Measurements from ENCODE around the gene CBARP.
A peak's percentile ranks its signal among the peaks of the same experiment; 100 is the strongest.

The CBARP gene

DNA sequence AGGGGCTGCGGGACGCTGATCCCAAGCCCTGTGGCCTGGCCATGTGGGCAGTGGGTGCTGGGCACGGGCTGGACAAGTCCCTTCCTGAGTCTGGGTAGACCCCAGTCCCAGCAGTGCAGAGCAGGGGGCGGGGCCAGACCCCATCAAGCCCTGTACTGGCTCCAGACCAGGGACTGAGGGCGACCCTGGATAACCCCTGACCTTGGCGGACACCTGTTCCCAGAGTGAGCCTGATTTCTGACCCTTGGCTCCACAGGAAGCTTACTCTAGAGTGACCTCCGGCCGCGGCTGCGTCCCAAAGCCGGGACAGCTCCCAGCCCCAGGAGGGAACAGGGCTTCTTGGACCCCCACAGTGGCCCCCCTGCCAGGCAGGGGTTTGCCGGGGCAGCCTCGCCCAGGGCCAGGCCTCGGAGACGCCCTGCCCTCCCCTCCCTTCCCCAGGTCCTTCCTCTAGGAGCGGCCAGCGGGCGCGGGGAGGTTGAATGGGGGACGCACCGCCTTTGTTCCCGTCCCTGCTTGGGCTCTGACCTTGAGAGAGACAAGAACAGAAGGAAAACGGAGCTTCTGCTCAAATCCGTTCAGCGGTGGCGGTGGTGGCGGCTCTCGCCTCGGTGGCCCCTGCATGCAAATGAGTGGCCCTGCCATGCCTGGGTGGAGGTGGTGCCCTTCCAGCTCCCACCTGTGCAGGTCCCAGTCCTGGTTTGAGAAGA, 45.6 kb upstream of the CBARP start:
- H3K4me3 ChIP-seq (ENCODE audit: low read depth, low read length) = no peak overlapping the region
- ChIA-PET CTCF (interaction anchor here (0.8 to 1.7 kb wide), 3 partner anchors 17 to 39 kb away, joined by 3 to 7 read pairs (median 5); no protein-coding TSS in a partner anchor), POLR2A (interaction anchor here (0.6 to 3.3 kb wide), 6 partner anchors 8 to 166 kb away, joined by 3 to 25 read pairs (median 4); partner anchors contain the start of genes CIRBP and FAM174C)

DNA sequence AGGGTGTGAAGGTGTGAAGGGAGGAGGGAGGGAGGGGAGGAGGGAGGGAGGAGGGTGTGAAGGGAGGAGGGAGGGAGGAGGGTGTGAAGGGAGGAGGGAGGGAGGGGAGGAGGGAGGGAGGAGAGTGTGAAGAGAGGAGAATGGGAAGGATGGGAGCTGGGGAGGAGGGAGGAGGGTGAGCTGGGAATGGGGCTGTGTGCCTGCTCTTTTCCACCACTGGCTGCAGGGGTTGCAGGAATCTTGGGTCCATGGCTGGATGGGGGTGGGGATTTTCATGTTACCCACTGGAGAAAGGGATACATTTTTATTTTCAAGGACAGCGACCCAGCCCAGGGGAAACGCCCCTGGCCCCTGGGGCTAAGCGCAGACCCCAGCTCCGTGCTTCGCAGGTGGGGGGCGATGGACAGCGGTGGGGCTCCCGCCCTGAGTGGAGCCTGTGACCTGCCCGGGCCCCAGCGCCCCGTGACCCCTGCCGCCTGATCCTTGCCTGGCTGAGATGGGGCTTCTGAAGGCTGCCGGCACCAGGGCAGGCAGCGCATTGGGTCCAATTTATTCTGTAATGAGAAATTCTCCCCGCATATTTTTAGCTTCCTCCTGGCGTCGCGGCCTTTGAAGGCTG, 44.9 kb upstream of the CBARP start:
- Histone ChIP-seq H3K4me1 (ENCODE audit: control insufficient read depth, insufficient read depth, low read length) (peaks cover 5% of the 10 kb centered on the region), H3K27ac (ENCODE audit: extremely low read depth, low read depth, low read length) (no peak overlapping the region), H3K4me3 (ENCODE audit: low read depth, low read length) (no peak overlapping the region), H3K9me3 (ENCODE audit: control insufficient read depth, insufficient read depth, low read depth, low read length) (no peaks in the 10 kb centered on the region), H3K36me3 (ENCODE audit: control insufficient read depth in 2 of 2, insufficient read depth in 1 of 2, low read length in 2 of 2) (peaks cover 0 to 24% of the 10 kb centered on the region in 2 experiments; a peak in 1 of 3 replicates)
- CTCF ChIA-PET = interaction anchor here (1.5 kb wide), 1 partner anchor 38 kb away, joined by 5 read pairs; no protein-coding TSS in a partner anchor
- POLR2A ChIA-PET = interaction anchor here (0.6 to 3.3 kb wide), 4 partner anchors 9 to 166 kb away, joined by 3 to 25 read pairs (median 5); partner anchors contain the start of gene CIRBP
- TF ChIP-seq ZNF146 (tag by site-specific recombination; IDR thresholded peaks at IDR 0.05) (no peak), KLF8 (tag by site-specific recombination; IDR thresholded peaks at IDR 0.05) (0 out of 2 replicates have a peak, but pooled peaks have one; percentile 16), ZNF274 (IDR thresholded peaks at IDR 0.05; ENCODE audit: low read length) (no peak), ZNF274 (tag by site-specific recombination; IDR thresholded peaks at IDR 0.05; ENCODE audit: borderline replicate concordance) (no peak), ZNF48 (tag by site-specific recombination; IDR thresholded peaks at IDR 0.05) (no peak), ZSCAN30 (tag by site-specific recombination; IDR thresholded peaks at IDR 0.05) (no peak), HOXD13 (CRISPR knock-in tag; IDR thresholded peaks at IDR 0.05; ENCODE audit: borderline replicate concordance) (no peak), ZNF133 (tag by site-specific recombination; IDR thresholded peaks at IDR 0.05) (no peak), ZNF174 (tag by site-specific recombination; IDR thresholded peaks at IDR 0.05) (no peak)
- TF ChIP-seq, protein P1, sequence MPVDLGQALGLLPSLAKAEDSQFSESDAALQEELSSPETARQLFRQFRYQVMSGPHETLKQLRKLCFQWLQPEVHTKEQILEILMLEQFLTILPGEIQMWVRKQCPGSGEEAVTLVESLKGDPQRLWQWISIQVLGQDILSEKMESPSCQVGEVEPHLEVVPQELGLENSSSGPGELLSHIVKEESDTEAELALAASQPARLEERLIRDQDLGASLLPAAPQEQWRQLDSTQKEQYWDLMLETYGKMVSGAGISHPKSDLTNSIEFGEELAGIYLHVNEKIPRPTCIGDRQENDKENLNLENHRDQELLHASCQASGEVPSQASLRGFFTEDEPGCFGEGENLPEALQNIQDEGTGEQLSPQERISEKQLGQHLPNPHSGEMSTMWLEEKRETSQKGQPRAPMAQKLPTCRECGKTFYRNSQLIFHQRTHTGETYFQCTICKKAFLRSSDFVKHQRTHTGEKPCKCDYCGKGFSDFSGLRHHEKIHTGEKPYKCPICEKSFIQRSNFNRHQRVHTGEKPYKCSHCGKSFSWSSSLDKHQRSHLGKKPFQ (tag by site-specific recombination; IDR thresholded peaks at IDR 0.05) = 0 out of 2 replicates have a peak, but pooled peaks have one; percentile 24
- TF ChIP-seq, protein P2, sequence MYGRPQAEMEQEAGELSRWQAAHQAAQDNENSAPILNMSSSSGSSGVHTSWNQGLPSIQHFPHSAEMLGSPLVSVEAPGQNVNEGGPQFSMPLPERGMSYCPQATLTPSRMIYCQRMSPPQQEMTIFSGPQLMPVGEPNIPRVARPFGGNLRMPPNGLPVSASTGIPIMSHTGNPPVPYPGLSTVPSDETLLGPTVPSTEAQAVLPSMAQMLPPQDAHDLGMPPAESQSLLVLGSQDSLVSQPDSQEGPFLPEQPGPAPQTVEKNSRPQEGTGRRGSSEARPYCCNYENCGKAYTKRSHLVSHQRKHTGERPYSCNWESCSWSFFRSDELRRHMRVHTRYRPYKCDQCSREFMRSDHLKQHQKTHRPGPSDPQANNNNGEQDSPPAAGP (tag by site-specific recombination; IDR thresholded peaks at IDR 0.05) = peak; percentile 31; the same call in 1 of the 2 replicates
- TF ChIP-seq, protein P3, sequence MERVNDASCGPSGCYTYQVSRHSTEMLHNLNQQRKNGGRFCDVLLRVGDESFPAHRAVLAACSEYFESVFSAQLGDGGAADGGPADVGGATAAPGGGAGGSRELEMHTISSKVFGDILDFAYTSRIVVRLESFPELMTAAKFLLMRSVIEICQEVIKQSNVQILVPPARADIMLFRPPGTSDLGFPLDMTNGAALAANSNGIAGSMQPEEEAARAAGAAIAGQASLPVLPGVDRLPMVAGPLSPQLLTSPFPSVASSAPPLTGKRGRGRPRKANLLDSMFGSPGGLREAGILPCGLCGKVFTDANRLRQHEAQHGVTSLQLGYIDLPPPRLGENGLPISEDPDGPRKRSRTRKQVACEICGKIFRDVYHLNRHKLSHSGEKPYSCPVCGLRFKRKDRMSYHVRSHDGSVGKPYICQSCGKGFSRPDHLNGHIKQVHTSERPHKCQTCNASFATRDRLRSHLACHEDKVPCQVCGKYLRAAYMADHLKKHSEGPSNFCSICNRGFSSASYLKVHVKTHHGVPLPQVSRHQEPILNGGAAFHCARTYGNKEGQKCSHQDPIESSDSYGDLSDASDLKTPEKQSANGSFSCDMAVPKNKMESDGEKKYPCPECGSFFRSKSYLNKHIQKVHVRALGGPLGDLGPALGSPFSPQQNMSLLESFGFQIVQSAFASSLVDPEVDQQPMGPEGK (tag by site-specific recombination; IDR thresholded peaks at IDR 0.05) = peak; percentile 33; the same call in 1 of the 2 replicates
- TF ChIP-seq, protein P4, sequence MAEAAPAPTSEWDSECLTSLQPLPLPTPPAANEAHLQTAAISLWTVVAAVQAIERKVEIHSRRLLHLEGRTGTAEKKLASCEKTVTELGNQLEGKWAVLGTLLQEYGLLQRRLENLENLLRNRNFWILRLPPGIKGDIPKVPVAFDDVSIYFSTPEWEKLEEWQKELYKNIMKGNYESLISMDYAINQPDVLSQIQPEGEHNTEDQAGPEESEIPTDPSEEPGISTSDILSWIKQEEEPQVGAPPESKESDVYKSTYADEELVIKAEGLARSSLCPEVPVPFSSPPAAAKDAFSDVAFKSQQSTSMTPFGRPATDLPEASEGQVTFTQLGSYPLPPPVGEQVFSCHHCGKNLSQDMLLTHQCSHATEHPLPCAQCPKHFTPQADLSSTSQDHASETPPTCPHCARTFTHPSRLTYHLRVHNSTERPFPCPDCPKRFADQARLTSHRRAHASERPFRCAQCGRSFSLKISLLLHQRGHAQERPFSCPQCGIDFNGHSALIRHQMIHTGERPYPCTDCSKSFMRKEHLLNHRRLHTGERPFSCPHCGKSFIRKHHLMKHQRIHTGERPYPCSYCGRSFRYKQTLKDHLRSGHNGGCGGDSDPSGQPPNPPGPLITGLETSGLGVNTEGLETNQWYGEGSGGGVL (tag by site-specific recombination; IDR thresholded peaks at IDR 0.05) = peak; percentile 28; the same call in 1 of the 2 replicates

More for the DNA sequence above, 45.6 kb upstream of the CBARP start:
- H3K27ac ChIP-seq (ENCODE audit: extremely low read depth, low read depth, low read length) = no peak overlapping the region
- H3K36me3 ChIP-seq (ENCODE audit: control insufficient read depth in 2 of 2, insufficient read depth in 1 of 2, low read length in 2 of 2) = peaks cover 0 to 18% of the 10 kb centered on the region in 2 experiments; a peak in 1 of 3 replicates
- H3K4me1 ChIP-seq (ENCODE audit: control insufficient read depth, insufficient read depth, low read length) = peaks cover 5% of the 10 kb centered on the region
- no peaks in the 10 kb centered on the region for H3K9me3 ChIP-seq (ENCODE audit: control insufficient read depth, insufficient read depth, low read depth, low read length)
- peak; percentile 57; the same call in 1 of the 2 replicates for TF ChIP-seq ZNF10 (tag by site-specific recombination; IDR thresholded peaks at IDR 0.05)
- TF ChIP-seq SCRT2 (tag by site-specific recombination; IDR thresholded peaks at IDR 0.05) = 0 out of 2 replicates have a peak, but pooled peaks have one; percentile 16
- peak; percentile 36 for TF ChIP-seq GLIS1 (tag by site-specific recombination; IDR thresholded peaks at IDR 0.05)
- TF ChIP-seq ZNF610 (tag by site-specific recombination; IDR thresholded peaks at IDR 0.05; ENCODE audit: borderline replicate concordance) = no peak
- TF ChIP-seq, protein P3 (tag by site-specific recombination; IDR thresholded peaks at IDR 0.05) = no peak
- peak; percentile 58; the same call in 1 of the 2 replicates for TF ChIP-seq BCL11B (tag by site-specific recombination; IDR thresholded peaks at IDR 0.05; ENCODE audit: low read depth)
- TF ChIP-seq, protein P5, sequence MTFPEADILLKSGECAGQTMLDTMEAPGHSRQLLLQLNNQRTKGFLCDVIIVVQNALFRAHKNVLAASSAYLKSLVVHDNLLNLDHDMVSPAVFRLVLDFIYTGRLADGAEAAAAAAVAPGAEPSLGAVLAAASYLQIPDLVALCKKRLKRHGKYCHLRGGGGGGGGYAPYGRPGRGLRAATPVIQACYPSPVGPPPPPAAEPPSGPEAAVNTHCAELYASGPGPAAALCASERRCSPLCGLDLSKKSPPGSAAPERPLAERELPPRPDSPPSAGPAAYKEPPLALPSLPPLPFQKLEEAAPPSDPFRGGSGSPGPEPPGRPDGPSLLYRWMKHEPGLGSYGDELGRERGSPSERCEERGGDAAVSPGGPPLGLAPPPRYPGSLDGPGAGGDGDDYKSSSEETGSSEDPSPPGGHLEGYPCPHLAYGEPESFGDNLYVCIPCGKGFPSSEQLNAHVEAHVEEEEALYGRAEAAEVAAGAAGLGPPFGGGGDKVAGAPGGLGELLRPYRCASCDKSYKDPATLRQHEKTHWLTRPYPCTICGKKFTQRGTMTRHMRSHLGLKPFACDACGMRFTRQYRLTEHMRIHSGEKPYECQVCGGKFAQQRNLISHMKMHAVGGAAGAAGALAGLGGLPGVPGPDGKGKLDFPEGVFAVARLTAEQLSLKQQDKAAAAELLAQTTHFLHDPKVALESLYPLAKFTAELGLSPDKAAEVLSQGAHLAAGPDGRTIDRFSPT (tag by site-specific recombination; IDR thresholded peaks at IDR 0.05) = 0 out of 2 replicates have a peak, but pooled peaks have one; percentile 8

All from HEK293 (cell line).